ENCODE results near the gene ANO4.
"Not testable (repeated sequence)": the region's sequence is repeated elsewhere in the genome, so short reads cannot be mapped to it uniquely, and the experiment has no call there.

Gene ANO4

DNA sequence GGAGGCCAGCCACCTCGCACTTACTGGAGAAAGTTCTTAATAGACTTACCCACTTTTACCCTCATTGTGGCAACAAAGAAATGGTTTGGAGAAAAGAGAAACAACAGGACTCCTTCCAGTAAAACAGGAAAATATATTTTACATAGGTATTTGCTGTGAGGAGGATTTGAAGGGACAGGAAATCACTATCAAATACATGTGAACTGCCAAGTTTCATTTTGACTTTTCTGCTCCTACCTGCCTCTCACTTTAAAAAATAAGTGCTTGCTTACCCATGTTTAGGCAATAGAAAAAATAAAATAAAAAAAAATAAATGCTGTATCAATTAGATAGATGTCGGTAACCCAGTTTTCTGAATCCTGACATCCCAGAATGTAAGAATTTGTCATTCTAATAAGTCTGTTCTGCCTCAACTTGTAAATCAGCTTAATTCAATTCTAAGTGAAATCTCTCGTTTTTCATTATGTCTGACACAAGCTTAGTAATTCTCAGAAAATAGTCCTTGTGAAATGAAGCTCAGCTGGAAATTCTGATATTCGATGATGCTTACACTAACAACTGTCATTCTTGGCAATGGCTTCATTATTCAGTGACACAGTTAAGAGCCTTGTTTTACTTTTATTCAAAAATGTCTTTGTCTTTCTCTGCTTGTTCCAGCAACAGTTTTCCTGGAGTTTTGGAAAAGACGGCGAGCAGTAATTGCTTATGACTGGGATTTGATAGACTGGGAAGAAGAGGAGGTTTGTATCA is 284.1 kb downstream of the ANO4 start:
- DNase-seq: peak in 1 of 51 donors; percentile 28

GRCh38 chr12:101082706-101083105 is 288.1 kb downstream of the ANO4 start:
- no peak for DNase-seq

- no peak for DNase-seq
Observed at GRCh38 chr12:101086490-101087135, 292.0 kb downstream of the ANO4 start.

GRCh38 chr12:101087920-101088319 is 293.3 kb downstream of the ANO4 start:
- no peak for DNase-seq

- DNase-seq: no peak
Observed at GRCh38 chr12:101089271-101089670, 294.7 kb downstream of the ANO4 start.

DNA sequence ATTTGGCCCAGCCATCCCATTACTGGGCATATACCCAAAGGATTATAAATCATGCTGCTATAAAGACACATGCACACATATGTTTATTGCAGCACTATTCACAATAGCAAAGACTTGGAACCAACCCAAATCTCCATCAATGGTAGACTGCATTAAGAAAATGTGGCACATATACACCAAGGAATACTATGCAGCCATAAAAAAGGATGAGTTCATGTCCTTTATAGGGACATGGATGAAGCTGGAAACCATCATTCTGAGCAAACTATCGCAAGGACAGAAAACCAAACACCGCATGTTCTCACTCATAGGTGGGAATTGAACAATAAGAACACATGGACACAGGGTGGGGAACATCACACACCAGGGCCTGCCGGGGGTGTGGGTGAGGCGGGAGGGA is 295.6 kb downstream of the ANO4 start:
- not testable (repeated sequence) for DNase-seq

- DNase-seq: no peak
Observed at GRCh38 chr12:101097829-101098580, 303.4 kb downstream of the ANO4 start.

- DNase-seq: no peak
Observed at GRCh38 chr12:101107032-101107763, 312.6 kb downstream of the ANO4 start.

GRCh38 chr12:101108130-101108529 is 313.6 kb downstream of the ANO4 start:
- DNase-seq: no peak

GRCh38 chr12:101110866-101111265 is 316.3 kb downstream of the ANO4 start:
- peak in 8 of 51 donors; percentile 1 to 18 (median 8) for DNase-seq

DNA sequence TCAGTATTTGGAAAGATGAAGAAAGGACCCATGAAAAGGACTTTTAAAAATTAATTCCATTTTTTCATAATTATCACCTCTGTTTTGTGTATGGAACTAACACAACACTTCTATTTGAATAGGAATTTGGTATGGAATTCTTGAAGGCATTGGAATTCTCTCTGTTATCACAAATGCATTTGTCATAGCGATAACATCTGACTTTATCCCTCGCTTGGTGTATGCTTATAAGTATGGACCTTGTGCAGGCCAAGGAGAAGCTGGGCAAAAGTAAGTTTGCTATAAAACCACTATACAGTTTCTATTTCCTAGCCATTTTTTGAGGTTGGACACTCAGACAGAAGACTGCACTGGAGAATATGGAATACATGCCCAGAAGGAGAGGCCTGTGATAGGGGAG is 316.9 kb downstream of the ANO4 start:
- DNase-seq: no peak

- no peak for DNase-seq
Observed at GRCh38 chr12:101115326-101115725, 320.8 kb downstream of the ANO4 start.

- DNase-seq: peak in 2 of 51 donors; percentile 1 to 3
Observed at GRCh38 chr12:101116911-101117310, 322.3 kb downstream of the ANO4 start.

GRCh38 chr12:101117842-101118241 is 323.3 kb downstream of the ANO4 start:
- DNase-seq: no peak

DNA sequence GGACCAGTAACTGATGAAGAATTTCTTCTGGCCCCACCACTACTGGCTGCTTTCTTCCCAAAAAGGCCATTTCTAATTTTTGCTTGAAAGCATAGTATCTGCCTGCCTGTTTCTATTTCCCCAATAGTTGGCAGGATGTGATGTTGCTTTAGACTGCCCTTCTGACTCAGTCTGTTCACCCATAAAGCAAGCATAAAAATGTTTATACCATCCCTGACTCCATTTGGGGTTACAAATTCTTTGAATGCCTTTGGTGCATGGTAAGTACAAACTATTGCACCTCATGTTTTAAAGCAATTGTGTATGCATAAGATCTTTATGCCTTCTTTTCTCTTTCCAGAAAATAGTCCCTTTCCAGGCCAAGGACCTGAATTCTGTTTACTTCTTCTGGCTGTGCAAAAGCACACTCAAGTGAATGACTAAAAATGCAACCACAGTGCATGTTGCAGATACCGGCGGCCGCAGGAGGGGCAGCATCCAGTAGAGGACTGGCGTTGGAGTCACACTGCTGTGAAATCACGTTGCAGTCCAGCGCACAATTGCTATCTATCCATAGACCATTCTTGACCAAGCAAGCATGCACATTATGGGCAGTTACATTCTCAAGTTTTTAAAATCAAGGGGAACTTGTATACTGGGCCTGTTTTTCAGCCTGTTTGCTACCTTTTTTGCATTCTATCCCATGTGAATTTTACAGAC is 333.1 kb downstream of the ANO4 start:
- no peak for DNase-seq

GRCh38 chr12:101145777-101146431 is 351.3 kb downstream of the ANO4 start:
- not testable (repeated sequence) for DNase-seq

GRCh38 chr12:101165319-101165718 is 370.7 kb downstream of the ANO4 start:
- no peak for DNase-seq

GRCh38 chr12:101166866-101167265 is 372.3 kb downstream of the ANO4 start:
- no peak for DNase-seq

- no peak for DNase-seq
Observed at GRCh38 chr12:101168001-101168400, 373.4 kb downstream of the ANO4 start.

DNA sequence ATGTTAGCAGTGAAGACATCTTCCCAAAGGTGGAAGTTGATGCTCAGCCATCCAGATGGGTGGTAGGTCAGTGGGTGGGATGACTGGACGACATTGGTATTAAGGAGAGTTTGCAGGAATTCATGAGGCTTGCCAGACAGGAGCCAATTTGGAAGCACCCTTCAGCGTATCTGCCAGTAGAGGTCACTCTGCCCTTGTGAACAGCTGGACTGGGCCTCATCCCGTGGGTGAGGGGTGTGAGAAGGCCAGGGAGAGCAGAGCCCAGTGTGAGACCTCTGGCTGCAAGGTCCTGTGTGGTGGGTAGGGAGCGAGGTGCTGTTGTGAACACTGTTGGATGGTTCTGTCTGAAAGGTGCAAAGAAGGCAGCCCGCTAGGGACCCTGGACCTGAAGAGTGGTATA is 377.7 kb downstream of the ANO4 start:
- peak in 1 of 51 donors; percentile 3 for DNase-seq

Measured in hypothalamus (tissue), 51 donors.